VCaP (cell line): ENCODE measurements around the gene OR4D11.
"Not testable (repeated sequence)": the region's sequence is repeated elsewhere in the genome, so short reads cannot be mapped to it uniquely, and the experiment has no call there.

Experiments used
- H3K27ac ChIP-seq: fragments of 450-650 bp; 2 replicates; pipeline ENCODE4 v1.5.1; 2017
- TF ChIP-seq, protein P1 (sequence below): fragments of 450-650 bp; conservative IDR thresholded peaks from 2 replicates; pipeline ENCODE4 v1.5.1; 2017; ENCODE audit warnings: mild to moderate bottlenecking, moderate library complexity

Gene OR4D11

DNA sequence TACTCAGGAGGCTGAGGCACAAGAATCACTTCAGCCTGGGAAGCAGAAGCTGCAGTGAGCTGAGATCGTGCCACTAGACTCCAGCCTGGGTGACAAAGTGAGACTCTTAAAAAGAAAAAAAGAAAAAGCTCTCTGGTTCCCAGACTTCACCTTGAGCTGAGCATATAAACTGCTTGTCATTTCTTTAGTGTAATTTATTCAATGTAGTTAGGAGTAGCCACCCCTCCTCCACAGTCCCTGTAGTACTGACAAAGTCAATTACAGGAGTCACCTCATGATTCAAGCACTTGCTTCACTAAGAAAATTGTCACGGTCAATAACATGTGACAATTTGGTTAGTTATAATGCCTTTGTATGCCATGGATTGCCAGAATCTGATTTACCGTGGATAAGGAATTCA is 23.0 kb upstream of the OR4D11 start:
- H3K27ac ChIP-seq = no peak overlapping the region
- TF ChIP-seq, protein P1, sequence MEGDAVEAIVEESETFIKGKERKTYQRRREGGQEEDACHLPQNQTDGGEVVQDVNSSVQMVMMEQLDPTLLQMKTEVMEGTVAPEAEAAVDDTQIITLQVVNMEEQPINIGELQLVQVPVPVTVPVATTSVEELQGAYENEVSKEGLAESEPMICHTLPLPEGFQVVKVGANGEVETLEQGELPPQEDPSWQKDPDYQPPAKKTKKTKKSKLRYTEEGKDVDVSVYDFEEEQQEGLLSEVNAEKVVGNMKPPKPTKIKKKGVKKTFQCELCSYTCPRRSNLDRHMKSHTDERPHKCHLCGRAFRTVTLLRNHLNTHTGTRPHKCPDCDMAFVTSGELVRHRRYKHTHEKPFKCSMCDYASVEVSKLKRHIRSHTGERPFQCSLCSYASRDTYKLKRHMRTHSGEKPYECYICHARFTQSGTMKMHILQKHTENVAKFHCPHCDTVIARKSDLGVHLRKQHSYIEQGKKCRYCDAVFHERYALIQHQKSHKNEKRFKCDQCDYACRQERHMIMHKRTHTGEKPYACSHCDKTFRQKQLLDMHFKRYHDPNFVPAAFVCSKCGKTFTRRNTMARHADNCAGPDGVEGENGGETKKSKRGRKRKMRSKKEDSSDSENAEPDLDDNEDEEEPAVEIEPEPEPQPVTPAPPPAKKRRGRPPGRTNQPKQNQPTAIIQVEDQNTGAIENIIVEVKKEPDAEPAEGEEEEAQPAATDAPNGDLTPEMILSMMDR = no peak

DNA sequence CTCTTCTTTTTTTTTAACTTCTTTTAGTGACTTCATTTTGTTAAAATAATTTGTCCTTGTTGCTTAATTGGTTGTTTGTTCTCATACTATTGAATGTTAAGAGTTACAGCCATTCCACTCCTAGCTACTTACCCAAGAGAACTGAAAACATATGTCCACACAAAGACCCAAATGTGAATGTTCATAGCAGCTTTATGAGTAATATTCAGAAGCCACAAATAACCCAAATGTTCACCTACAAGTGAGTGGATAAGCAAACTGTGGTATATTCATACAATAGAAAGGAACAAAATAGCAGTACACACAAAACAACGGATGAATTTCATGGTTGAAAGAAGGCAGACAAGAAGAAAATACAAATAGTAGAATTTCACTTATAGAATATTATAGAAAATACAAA is 1.4 kb upstream of the OR4D11 start:
- TF ChIP-seq, protein P1 = no peak

DNA sequence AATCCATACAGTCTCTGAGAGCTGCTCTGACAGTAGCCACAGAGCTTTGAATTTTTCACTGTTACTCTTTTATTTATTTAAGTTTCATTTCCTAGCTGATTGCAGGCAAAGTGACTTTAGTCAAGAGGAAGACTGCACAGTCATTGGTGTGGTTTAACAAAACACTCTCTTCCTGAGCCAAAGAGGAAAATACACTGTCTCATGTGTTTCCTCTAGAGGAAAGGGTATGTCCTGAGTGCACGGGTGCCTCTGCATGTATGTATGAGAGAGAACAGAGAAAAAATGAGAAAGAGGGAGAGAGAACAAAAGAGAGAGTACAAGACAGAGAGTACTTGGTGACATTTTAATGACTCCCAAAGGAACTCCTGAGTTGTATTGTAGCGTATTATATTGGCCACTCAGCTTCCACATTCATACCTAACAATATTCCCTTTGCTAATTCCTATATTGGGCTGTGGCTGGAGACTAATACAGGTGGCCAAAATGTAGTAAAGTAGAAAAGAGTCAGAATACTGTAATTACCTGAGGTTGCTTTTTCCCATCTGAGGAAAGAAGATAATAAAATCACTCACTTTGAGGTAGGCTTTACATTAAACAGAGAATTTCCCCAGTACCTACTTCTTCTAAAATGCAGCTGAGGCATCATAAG is 7.7 kb downstream of the OR4D11 start, which contains the start of gene OR4D9:
Gene OR4D9, plus strand, starts transcription at position 599 of the 649 bp plus-strand sequence. CDS start 3,374 bp downstream, outside the sequence.
- TF ChIP-seq, protein P1 = no peak
- no peak within 1 kb of the TSS for H3K27ac ChIP-seq

More for the DNA sequence above, 1.4 kb upstream of the OR4D11 start:
- no peak overlapping the region for H3K27ac ChIP-seq

DNA sequence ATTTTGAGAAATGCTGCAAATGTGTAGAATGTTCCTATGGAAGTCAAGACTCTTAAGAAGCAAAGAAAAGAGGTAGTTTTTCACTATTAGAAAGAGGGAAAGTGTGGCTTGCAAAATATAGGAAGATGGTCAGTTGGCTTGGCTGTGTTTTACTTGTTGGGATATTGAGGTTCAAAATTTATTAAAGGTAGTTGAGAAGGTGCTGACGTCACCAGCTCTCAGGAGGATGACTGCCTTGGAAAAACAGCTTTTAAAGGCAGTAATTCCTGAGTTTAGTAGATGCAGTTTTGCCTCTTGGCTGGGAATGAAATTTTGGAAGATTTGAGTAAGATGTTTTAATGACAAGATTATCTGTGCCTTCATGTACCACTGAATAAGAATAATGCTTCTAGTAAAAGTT is 8.3 kb downstream of the OR4D11 start:
- TF ChIP-seq, protein P1 = no peak
- no peak overlapping the region for H3K27ac ChIP-seq

DNA sequence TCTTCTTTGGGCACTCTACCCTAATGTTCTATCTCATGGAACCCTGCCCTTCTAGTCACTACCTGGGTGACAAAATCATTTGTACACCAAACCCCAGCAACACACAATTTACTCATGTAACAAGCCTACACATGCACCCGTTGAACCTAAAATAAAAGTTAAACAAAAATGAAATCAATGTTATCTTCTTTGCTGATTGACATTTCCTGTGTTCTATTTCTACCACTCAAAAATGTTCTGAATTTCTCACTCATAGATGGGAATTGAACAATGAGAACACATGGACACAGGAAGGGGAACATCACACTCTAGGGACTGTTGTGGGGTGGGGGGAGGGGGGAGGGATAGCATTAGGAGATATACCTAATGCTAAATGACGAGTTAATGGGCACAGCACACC is 16.8 kb downstream of the OR4D11 start:
- H3K27ac ChIP-seq = not testable (repeated sequence)

DNA sequence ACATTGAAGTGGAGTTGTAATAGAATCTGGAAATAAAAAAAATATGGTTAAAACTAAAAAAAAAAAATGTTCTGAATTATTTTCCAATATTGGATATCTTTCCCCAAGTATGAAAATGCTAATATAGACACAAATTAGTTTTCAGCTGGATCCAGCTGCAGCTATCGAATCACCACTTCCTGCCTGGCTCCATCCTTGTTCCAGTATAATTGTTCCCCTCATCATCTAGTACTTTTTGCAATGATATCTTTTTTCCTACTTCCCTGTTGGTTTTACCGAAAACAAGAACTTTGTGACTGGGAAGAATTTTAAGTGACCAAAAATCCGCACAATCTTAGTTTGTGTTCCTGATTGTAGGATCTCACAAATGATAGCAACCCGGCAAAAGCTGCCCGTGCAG is 17.4 kb downstream of the OR4D11 start:
- TF ChIP-seq, protein P1 = no peak
- H3K27ac ChIP-seq = no peak overlapping the region

DNA sequence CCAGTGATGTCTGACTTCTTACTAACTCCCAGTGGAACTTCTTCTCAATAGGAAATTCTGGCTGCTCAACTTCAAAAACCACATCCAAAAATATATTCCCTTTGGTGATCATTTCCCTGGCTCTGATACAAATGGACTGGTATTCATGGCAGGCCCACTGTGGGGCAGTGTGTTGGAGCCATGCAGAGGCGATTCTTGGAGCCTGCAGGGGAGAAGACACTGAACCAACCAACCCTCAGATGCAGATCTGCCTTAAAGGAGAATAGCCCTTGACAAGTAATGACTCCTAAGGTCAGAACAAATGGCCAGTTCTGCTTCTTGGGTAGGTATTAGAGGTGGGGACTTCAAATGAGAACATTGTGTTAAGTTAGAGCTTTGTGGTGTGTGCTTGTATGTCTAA is 20.2 kb downstream of the OR4D11 start:
- no peak overlapping the region for H3K27ac ChIP-seq
- TF ChIP-seq, protein P1 = no peak; the same call in 1 of the 2 replicates

DNA sequence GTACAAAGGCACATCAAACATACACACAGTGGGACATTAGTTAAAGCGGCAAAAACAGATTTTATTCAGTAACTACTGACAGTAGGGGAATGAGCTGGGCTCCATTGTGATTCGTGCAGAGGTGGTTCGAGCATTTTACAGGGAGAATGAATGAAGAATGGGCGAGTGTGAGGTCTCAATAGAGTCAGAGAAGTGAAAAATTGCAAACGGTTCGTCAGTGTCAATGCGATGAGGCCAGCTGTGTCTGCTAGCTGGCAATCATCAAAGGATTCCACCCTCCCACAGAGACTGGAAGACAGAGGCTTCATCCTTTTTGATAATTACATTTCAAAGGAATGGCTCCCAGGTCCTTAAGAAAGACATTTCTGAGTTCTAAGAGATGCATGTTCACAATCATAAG is 25.3 kb downstream of the OR4D11 start:
- TF ChIP-seq, protein P1 = no peak
- no peak overlapping the region for H3K27ac ChIP-seq
